Astrocyte of the cerebellum (primary cell): ENCODE data around the gene BRI3.

Source experiments
- DNase-seq: peaks from one replicate; pipeline ENCODE4 v3.0.0-alpha.2; 2011; ENCODE audit warnings: low read depth
- H3K4me3 ChIP-seq: 2 replicates; pipeline ENCODE4 v1.5.1; 2011; ENCODE audit warnings: mild to moderate bottlenecking, low read depth, low read length, moderate library complexity
- in situ Hi-C: cut with HindIII; loops from 2 replicates; pipeline ENCODE4 v1.10.0; 2017; ENCODE audit warnings: low sequenced_read_pairs
- TF ChIP-seq, protein P1 (sequence below): IDR thresholded peaks from 2 replicates; pipeline ENCODE4 v1.5.1; 2012; ENCODE audit warnings: low read length, low read depth, moderate library complexity, mild to moderate bottlenecking; ENCODE audit errors: missing control alignments

Gene BRI3

DNA sequence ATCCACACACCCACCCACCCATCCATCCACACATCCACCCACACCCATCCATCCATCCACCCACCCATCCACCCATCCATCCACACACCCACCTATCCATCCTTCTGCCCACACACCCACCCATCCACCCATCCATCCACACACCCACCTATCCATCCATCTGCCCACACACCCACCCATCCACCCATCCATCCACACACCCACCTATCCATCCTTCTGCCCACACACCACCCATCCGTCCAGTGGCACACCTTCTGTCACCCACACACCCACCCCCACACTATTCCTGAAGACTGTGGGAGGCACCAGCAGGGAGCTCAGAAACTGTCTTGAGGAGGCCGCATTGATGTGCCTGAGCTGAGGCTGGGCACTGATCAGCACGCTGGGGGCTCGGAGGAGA lies 38.6 kb upstream of the BRI3 start:
- no peak overlapping the region for H3K4me3 ChIP-seq
- in situ Hi-C loops = no loop called here
- TF ChIP-seq, protein P1, sequence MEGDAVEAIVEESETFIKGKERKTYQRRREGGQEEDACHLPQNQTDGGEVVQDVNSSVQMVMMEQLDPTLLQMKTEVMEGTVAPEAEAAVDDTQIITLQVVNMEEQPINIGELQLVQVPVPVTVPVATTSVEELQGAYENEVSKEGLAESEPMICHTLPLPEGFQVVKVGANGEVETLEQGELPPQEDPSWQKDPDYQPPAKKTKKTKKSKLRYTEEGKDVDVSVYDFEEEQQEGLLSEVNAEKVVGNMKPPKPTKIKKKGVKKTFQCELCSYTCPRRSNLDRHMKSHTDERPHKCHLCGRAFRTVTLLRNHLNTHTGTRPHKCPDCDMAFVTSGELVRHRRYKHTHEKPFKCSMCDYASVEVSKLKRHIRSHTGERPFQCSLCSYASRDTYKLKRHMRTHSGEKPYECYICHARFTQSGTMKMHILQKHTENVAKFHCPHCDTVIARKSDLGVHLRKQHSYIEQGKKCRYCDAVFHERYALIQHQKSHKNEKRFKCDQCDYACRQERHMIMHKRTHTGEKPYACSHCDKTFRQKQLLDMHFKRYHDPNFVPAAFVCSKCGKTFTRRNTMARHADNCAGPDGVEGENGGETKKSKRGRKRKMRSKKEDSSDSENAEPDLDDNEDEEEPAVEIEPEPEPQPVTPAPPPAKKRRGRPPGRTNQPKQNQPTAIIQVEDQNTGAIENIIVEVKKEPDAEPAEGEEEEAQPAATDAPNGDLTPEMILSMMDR = no peak
- no peak for DNase-seq

DNA sequence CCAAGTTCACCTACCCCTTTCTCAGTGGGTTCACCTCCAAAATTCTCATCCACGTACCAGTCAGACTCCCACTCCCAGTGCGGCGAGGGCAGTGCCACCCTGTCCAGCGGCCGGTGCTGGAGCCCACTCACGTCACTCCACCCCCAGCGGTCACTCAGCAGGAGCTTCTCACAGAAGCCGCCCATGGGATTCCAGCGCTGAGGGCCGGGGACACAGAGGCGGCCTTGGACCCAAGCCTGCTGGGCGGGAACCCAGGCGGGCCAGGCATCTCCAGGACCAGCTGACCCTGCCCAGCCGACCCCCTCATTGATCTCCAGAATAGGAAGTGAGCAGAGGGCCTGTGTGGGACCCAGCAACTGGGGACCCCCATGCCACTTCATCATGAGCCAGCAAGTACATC lies 36.6 kb upstream of the BRI3 start:
- in situ Hi-C loops = no loop called here

DNA sequence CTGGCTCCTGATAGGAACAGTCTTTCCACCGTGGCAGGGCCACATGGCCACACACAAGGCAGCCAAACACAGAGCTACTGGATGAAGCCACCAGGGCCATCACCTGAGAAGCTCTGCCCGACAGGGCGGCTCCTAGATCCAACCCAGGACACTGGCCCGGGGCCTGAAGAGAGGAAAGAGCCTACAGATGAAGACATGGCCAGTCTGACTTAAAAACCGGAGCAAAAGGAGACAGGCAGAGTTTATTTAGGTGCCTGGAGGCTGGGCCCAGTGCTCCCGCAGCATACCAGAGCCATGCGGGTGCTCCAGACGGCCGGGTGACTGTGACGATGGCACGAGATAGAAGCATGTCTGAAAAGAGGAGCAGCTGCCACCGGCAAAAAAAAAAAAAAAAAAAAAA lies 33.3 kb upstream of the BRI3 start:
- no peak for DNase-seq
- TF ChIP-seq, protein P1 = no peak
- in situ Hi-C loops = no loop called here
- H3K4me3 ChIP-seq = no peak overlapping the region

More for the DNA sequence above, 36.6 kb upstream of the BRI3 start:
- DNase-seq = no peak
- H3K4me3 ChIP-seq = no peak overlapping the region
- TF ChIP-seq, protein P1 = no peak

DNA sequence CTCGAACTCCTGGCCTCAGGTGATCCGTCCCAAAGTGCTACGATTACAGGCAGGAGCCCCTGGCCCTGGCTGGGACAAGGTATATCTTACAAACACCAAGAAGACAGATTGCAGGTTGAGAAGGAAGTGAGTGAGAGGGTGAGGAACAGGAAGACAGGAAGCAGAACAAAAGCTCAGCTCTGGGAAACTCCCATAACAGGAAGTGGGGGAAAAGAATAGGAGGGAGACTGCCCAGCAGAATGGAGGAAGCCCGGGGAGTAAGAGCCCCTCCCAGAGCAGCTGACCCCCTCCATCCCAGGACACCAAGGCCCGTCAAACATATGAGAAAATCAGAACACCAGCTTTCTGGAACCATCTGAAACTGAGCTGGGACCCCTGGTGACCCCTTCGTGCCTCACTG lies 32.4 kb upstream of the BRI3 start:
- no peak for DNase-seq
- in situ Hi-C loops = no loop called here
- H3K4me3 ChIP-seq = no peak overlapping the region
- TF ChIP-seq, protein P1 = no peak

DNA sequence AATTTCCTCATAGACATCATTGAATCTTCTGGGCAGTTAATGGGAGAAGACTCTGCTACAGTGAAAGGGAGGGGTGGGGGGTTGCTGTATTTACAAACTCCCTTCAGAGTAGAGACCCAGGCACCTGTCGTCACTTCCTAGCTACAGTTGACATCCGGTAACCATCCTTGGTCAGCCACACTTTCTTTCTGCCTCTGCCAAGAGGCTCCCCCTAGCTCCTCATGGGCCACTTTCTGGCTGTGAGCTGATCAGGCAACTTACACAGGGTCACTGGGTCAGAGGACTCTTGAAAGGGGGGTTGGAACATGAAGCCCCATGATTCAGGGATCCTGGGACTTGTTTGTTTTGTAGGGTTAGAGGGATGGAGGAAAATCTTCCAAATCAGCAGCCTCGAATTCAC lies 30.7 kb upstream of the BRI3 start:
- TF ChIP-seq, protein P1 = no peak
- no peak for DNase-seq

DNA sequence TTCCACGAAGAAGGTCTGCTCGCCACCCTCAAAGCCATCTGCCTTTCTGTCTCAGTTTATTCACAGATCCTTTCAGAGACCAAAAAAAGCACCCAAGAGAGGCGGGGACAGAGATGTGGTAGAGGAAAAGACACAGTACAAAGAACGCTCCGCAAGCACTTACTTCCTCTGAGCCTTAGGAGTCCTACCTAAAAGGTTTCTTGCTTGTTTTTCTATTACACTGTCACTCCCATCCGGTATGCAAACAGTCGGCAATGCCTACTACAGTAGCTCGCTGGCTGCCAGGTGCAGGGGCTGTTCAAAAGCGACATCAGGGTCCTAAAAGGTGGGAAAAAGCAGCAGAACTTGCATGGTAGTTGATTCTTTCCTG lies 30.3 kb upstream of the BRI3 start:
- no peak for DNase-seq
- TF ChIP-seq, protein P1 = no peak
- peak overlapping the region; percentile 89 for H3K4me3 ChIP-seq
- in situ Hi-C loops = no loop called here

More for the DNA sequence above, 30.7 kb upstream of the BRI3 start:
- no peak overlapping the region for H3K4me3 ChIP-seq
- in situ Hi-C loops = no loop called here
